22Rv1 (cell line): ENCODE data around the gene BORCS5.

Source experiments
- CTCF ChIP-seq: fragments of 450-650 bp; IDR thresholded peaks from 2 replicates; pipeline ENCODE4 v1.5.1; 2017; ENCODE audit warnings: mild to moderate bottlenecking
- ZFX ChIP-seq: fragments of 450-650 bp; IDR thresholded peaks from 2 replicates; pipeline ENCODE4 v1.6.1; 2017; ENCODE audit warnings: antibody characterized with exemption, borderline replicate concordance

DNA sequence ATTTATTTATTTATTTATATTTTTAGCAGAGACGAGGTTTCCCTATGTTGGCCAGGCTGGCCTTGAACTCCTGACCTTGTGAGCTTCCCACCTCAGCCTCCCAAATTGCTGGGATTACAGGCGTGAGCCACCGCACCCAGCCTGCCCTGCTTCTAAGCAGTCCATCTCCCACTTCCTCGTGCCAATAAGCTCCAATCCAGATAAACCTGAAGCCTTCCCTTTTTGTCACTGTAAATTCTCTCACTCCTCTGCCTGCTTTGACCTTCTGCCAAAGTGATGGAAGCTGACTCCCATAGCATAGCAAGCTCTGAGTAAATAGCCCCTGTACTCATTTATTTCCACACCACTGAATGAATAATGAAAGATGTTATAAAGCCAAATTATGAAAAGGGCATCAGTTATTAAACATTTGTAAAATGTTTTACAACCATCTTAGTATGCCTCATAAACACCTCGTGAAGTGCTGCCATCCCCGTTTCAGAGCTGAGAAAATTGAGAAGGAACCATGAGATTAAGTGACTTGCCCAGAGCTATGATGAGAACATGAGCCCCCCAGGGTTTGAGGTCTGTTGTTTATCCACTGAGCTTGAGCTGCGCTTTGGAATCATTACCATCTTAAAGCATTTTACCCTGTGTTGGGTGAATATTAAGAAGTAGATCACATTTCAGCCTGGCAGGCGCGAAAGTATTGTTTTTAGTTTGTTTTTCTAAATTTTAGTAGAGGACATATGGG is 37.3 kb upstream of the BORCS5 start:
- TF ChIP-seq CTCF: no peak
- TF ChIP-seq ZFX: no peak
